GM21360 (cell line): ENCODE results near the gene ATIC.
A peak's percentile ranks its signal among the peaks of the same experiment; 100 is the strongest.
"Not testable (repeated sequence)": the region's sequence is repeated elsewhere in the genome, so short reads cannot be mapped to it uniquely, and the experiment has no call there.

Experiments used
- ATAC-seq: cut with Tn5 transposase; IDR thresholded peaks from one replicate; pipeline ENCODE4 v1.9.1; 2021; ENCODE audit warnings: mild to moderate bottlenecking, moderate library complexity; ENCODE audit not compliant: unreplicated experiment

ATIC gene

GRCh38 chr2:215311625-215312396, at the start of gene ATIC:
Gene ATIC (plus strand): TSS chr2:215312059. CDS start chr2:215312143, 84 bp downstream.
- peak; percentile 99 for ATAC-seq

- ATAC-seq = no peak
Observed at GRCh38 chr2:215262303-215262702, 49.6 kb upstream of the ATIC start.

GRCh38 chr2:215262741-215263362, 49.0 kb upstream of the ATIC start:
- ATAC-seq = no peak

GRCh38 chr2:215264374-215264773, 47.5 kb upstream of the ATIC start:
- ATAC-seq = no peak

- ATAC-seq = no peak
Observed at GRCh38 chr2:215269397-215270117, 42.3 kb upstream of the ATIC start.

GRCh38 chr2:215270118-215270451, 41.8 kb upstream of the ATIC start:
- no peak for ATAC-seq

GRCh38 chr2:215271446-215271845, 40.4 kb upstream of the ATIC start:
- no peak for ATAC-seq

- no peak for ATAC-seq
Observed at GRCh38 chr2:215272918-215273317, 38.9 kb upstream of the ATIC start.

GRCh38 chr2:215274829-215275228, 37.0 kb upstream of the ATIC start:
- no peak for ATAC-seq

GRCh38 chr2:215275824-215276223, 36.0 kb upstream of the ATIC start:
- no peak for ATAC-seq

GRCh38 chr2:215277944-215278343, 33.9 kb upstream of the ATIC start:
- ATAC-seq = no peak

- ATAC-seq = no peak
Observed at GRCh38 chr2:215280326-215280725, 31.5 kb upstream of the ATIC start.

GRCh38 chr2:215283221-215283620, 28.6 kb upstream of the ATIC start:
- no peak for ATAC-seq

- ATAC-seq = no peak
Observed at GRCh38 chr2:215286309-215286708, 25.6 kb upstream of the ATIC start.

GRCh38 chr2:215288112-215288815, 23.6 kb upstream of the ATIC start:
- no peak for ATAC-seq

- no peak for ATAC-seq
Observed at GRCh38 chr2:215290980-215291599, 20.8 kb upstream of the ATIC start.

GRCh38 chr2:215293879-215294278, 18.0 kb upstream of the ATIC start:
- ATAC-seq = no peak

- ATAC-seq = no peak
Observed at GRCh38 chr2:215299337-215299859, 12.5 kb upstream of the ATIC start.

- ATAC-seq = no peak
Observed at GRCh38 chr2:215301994-215302393, 9.9 kb upstream of the ATIC start.

- not testable (repeated sequence) for ATAC-seq
Observed at GRCh38 chr2:215311259-215311624, 617 bp upstream of the ATIC start.

GRCh38 chr2:215313255-215313613, 1.4 kb downstream of the ATIC start:
- ATAC-seq = no peak
